Central memory CD8-positive, alpha-beta T cell (primary cell): ENCODE data around the gene CPT1C.
A peak's percentile ranks its signal among the peaks of the same experiment; 100 is the strongest.
"Not testable (repeated sequence)": the region's sequence is repeated elsewhere in the genome, so short reads cannot be mapped to it uniquely, and the experiment has no call there.

Source experiments
- ATAC-seq: fragments of 150-1000 bp; cut with Tn5 transposase; replicated peaks from 2 replicates; pipeline ENCODE4 v1.10.0; 2022; ENCODE audit warnings: mild to moderate bottlenecking, moderate FRiP score, moderate number of reproducible peaks; ENCODE audit not compliant: poor library complexity, severe bottlenecking; ENCODE audit errors: extremely low read depth
- DNase-seq, 2 donors: peaks; one replicate each; pipeline ENCODE4 v3.0.0; 2021; ENCODE audit warnings: low spot score in 2 of 2
- H3K27ac Mint-ChIP-seq: one replicate; pipeline ENCODE4 v1.8.0; 2022; ENCODE audit warnings: low read depth, mild to moderate bottlenecking, moderate library complexity, mixed read lengths
- H3K27me3 Mint-ChIP-seq: one replicate; pipeline ENCODE4 v1.8.0; 2022; ENCODE audit warnings: mixed read lengths
- H3K36me3 Mint-ChIP-seq: one replicate; pipeline ENCODE4 v1.8.0; 2022; ENCODE audit warnings: mild to moderate bottlenecking, moderate library complexity, mixed read lengths; ENCODE audit not compliant: insufficient read depth
- H3K4me1 Mint-ChIP-seq: one replicate; pipeline ENCODE4 v1.8.0; 2022; ENCODE audit warnings: mixed read lengths
- H3K4me3 Mint-ChIP-seq: one replicate; pipeline ENCODE4 v1.8.0; 2022; ENCODE audit warnings: mild to moderate bottlenecking, moderate library complexity, mixed read lengths
- H3K9me3 Mint-ChIP-seq: one replicate; pipeline ENCODE4 v1.8.0; 2022; ENCODE audit warnings: mixed read lengths

Gene CPT1C

GRCh38 chr19:49705919-49706318 lies 15.0 kb downstream of the CPT1C start:
- H3K27me3 Mint-ChIP-seq = peaks cover 41% of the 10 kb centered on the region
- H3K36me3 Mint-ChIP-seq = no peaks in the 10 kb centered on the region
- no peak overlapping the region for H3K4me3 Mint-ChIP-seq
- DNase-seq (no peak), ATAC-seq (no peak)
- no peaks in the 10 kb centered on the region for H3K4me1 Mint-ChIP-seq
- no peak overlapping the region for H3K27ac Mint-ChIP-seq
- H3K9me3 Mint-ChIP-seq = no peaks in the 10 kb centered on the region

GRCh38 chr19:49710372-49710951 lies 19.5 kb downstream of the CPT1C start:
- no peaks in the 10 kb centered on the region for H3K9me3 Mint-ChIP-seq
- H3K27ac Mint-ChIP-seq = no peak overlapping the region
- H3K36me3 Mint-ChIP-seq = no peaks in the 10 kb centered on the region
- H3K4me3 Mint-ChIP-seq = no peak overlapping the region
- H3K4me1 Mint-ChIP-seq = no peaks in the 10 kb centered on the region
- no peak for DNase-seq
- no peak for ATAC-seq
- peaks cover 36% of the 10 kb centered on the region for H3K27me3 Mint-ChIP-seq

- Mint-ChIP-seq H3K4me3 (no peak overlapping the region), H3K27me3 (peaks cover 30% of the 10 kb centered on the region), H3K9me3 (no peaks in the 10 kb centered on the region), H3K27ac (no peak overlapping the region), H3K4me1 (peaks cover 2% of the 10 kb centered on the region), H3K36me3 (no peaks in the 10 kb centered on the region)
- ATAC-seq = no peak
- DNase-seq = no peak
Measured at GRCh38 chr19:49712397-49712859, 21.5 kb downstream of the CPT1C start.

- peaks cover 2% of the 10 kb centered on the region for H3K36me3 Mint-ChIP-seq
- peaks cover 7% of the 10 kb centered on the region for H3K4me1 Mint-ChIP-seq
- H3K27me3 Mint-ChIP-seq = peaks cover 28% of the 10 kb centered on the region
- ATAC-seq (no peak), DNase-seq (no peak)
- no peaks in the 10 kb centered on the region for H3K9me3 Mint-ChIP-seq
- peak overlapping the region; percentile 55 for H3K27ac Mint-ChIP-seq
- no peak overlapping the region for H3K4me3 Mint-ChIP-seq
Measured at GRCh38 chr19:49713236-49713845, 22.4 kb downstream of the CPT1C start.

GRCh38 chr19:49716154-49716553 lies 25.2 kb downstream of the CPT1C start:
- peaks cover 7% of the 10 kb centered on the region for H3K27me3 Mint-ChIP-seq
- peaks cover 5% of the 10 kb centered on the region for H3K36me3 Mint-ChIP-seq
- no peaks in the 10 kb centered on the region for H3K9me3 Mint-ChIP-seq
- no peak overlapping the region for H3K4me3 Mint-ChIP-seq
- no peak overlapping the region for H3K27ac Mint-ChIP-seq
- peaks cover 7% of the 10 kb centered on the region for H3K4me1 Mint-ChIP-seq
- DNase-seq = no peak
- no peak for ATAC-seq

GRCh38 chr19:49718511-49718910 lies 27.6 kb downstream of the CPT1C start:
- peak overlapping the region; percentile 60 for H3K4me3 Mint-ChIP-seq

GRCh38 chr19:49718991-49719390 lies 28.1 kb downstream of the CPT1C start:
- ATAC-seq = no peak
- no peak for DNase-seq
- no peaks in the 10 kb centered on the region for H3K27me3 Mint-ChIP-seq
- peaks cover 6% of the 10 kb centered on the region for H3K36me3 Mint-ChIP-seq
- peaks cover 7% of the 10 kb centered on the region for H3K4me1 Mint-ChIP-seq
- H3K9me3 Mint-ChIP-seq = no peaks in the 10 kb centered on the region
- H3K4me3 Mint-ChIP-seq = no peak overlapping the region
- no peak overlapping the region for H3K27ac Mint-ChIP-seq

More at GRCh38 chr19:49718511-49718910, 27.6 kb downstream of the CPT1C start:
- Mint-ChIP-seq H3K4me1 (peaks cover 7% of the 10 kb centered on the region), H3K27me3 (no peaks in the 10 kb centered on the region), H3K36me3 (peaks cover 6% of the 10 kb centered on the region), H3K9me3 (no peaks in the 10 kb centered on the region), H3K27ac (peak overlapping the region; percentile 41)
- ATAC-seq (no peak), DNase-seq (no peak)

GRCh38 chr19:49719420-49719819 lies 28.5 kb downstream of the CPT1C start:
- H3K4me3 Mint-ChIP-seq, DNase-seq, H3K27me3 Mint-ChIP-seq, H3K27ac Mint-ChIP-seq, H3K9me3 Mint-ChIP-seq, ATAC-seq, H3K4me1 Mint-ChIP-seq, H3K36me3 Mint-ChIP-seq: not testable (repeated sequence)

- no peak overlapping the region for H3K4me3 Mint-ChIP-seq
Measured at GRCh38 chr19:49727217-49728030, 36.5 kb downstream of the CPT1C start.

GRCh38 chr19:49730166-49730565 lies 39.2 kb downstream of the CPT1C start:
- Mint-ChIP-seq H3K9me3 (no peaks in the 10 kb centered on the region), H3K4me1 (no peaks in the 10 kb centered on the region), H3K27ac (no peak overlapping the region), H3K27me3 (no peaks in the 10 kb centered on the region), H3K36me3 (peaks cover 4% of the 10 kb centered on the region), H3K4me3 (no peak overlapping the region)
- DNase-seq (no peak), ATAC-seq (no peak)

More at GRCh38 chr19:49727217-49728030, 36.5 kb downstream of the CPT1C start:
- no peak overlapping the region for H3K27ac Mint-ChIP-seq
- H3K36me3 Mint-ChIP-seq = peaks cover 5% of the 10 kb centered on the region
- H3K4me1 Mint-ChIP-seq = no peaks in the 10 kb centered on the region
- DNase-seq (no peak), ATAC-seq (no peak)
- H3K9me3 Mint-ChIP-seq = no peaks in the 10 kb centered on the region
- no peaks in the 10 kb centered on the region for H3K27me3 Mint-ChIP-seq

- Mint-ChIP-seq H3K9me3 (no peaks in the 10 kb centered on the region), H3K4me1 (peaks cover 5% of the 10 kb centered on the region), H3K36me3 (no peaks in the 10 kb centered on the region), H3K27me3 (no peaks in the 10 kb centered on the region), H3K4me3 (no peak overlapping the region), H3K27ac (no peak overlapping the region)
- DNase-seq = no peak
- ATAC-seq = no peak
Measured at GRCh38 chr19:49738268-49738667, 47.4 kb downstream of the CPT1C start.

GRCh38 chr19:49739098-49739497 lies 48.2 kb downstream of the CPT1C start:
- Mint-ChIP-seq H3K4me1 (peaks cover 5% of the 10 kb centered on the region), H3K27me3 (no peaks in the 10 kb centered on the region), H3K36me3 (peaks cover 3% of the 10 kb centered on the region), H3K9me3 (no peaks in the 10 kb centered on the region), H3K4me3 (no peak overlapping the region), H3K27ac (no peak overlapping the region)
- ATAC-seq (no peak), DNase-seq (no peak)

GRCh38 chr19:49739933-49740332 lies 49.0 kb downstream of the CPT1C start:
- no peaks in the 10 kb centered on the region for H3K9me3 Mint-ChIP-seq
- H3K4me1 Mint-ChIP-seq = peaks cover 5% of the 10 kb centered on the region
- ATAC-seq (no peak), DNase-seq (no peak)
- no peak overlapping the region for H3K4me3 Mint-ChIP-seq
- peaks cover 3% of the 10 kb centered on the region for H3K36me3 Mint-ChIP-seq
- no peaks in the 10 kb centered on the region for H3K27me3 Mint-ChIP-seq
- H3K27ac Mint-ChIP-seq = no peak overlapping the region
